Vagina (tissue), 2 donors: Measurements from ENCODE around the gene STX16. TPM values are rescaled to one million over a fixed set of nuclear protein-coding genes. Genes with fewer than 3 reads are reported as not detected.
A peak's percentile ranks its signal among the peaks of the same experiment; 100 is the strongest.

Source experiments
- DNase-seq, 2 donors: peaks; one replicate each; pipeline ENCODE4 v3.0.0-alpha.2; 2017; ENCODE audit errors: extremely low spot score in 2 of 2
- H3K27ac ChIP-seq: fragments of 200-600 bp; sonication (generic); one replicate; pipeline ENCODE4 v1.5.1; 2019
- H3K27me3 ChIP-seq: fragments of 200-600 bp; sonication (generic); one replicate; pipeline ENCODE4 v1.5.1; 2019
- H3K36me3 ChIP-seq, 2 donors: fragments of 200-600 bp; sonication (generic); one replicate each; pipeline ENCODE4 v1.5.1; 2017 to 2019
- H3K4me1 ChIP-seq: fragments of 200-600 bp; sonication (generic); one replicate; pipeline ENCODE4 v1.5.1; 2019
- H3K4me3 ChIP-seq, 2 donors: fragments of 200-600 bp; sonication (generic); 1 replicate in 1 of 2; 2 replicates in 1 of 2; pipeline ENCODE4 v1.5.1; 2016 to 2019
- H3K9me3 ChIP-seq: fragments of 200-600 bp; sonication (generic); one replicate; pipeline ENCODE4 v1.5.1; 2019
- CTCF ChIP-seq, 3 experiments: fragments of 450-650 bp in 2 of 3; fragments of 200-600 bp in 1 of 3; sonication (generic) in 1 of 3; IDR thresholded peaks; one replicate each; pipeline ENCODE4 v1.5.1; 2017 to 2019; ENCODE audit warnings: antibody characterized with exemption in 3 of 3, mild to moderate bottlenecking in 2 of 3, moderate library complexity in 2 of 3
- POLR2A ChIP-seq, 2 donors: fragments of 450-650 bp; IDR thresholded peaks; one replicate each; pipeline ENCODE4 v1.6.1; 2017; ENCODE audit warnings: antibody characterized with exemption in 2 of 2, mild to moderate bottlenecking in 2 of 2, moderate library complexity in 2 of 2
- POLR2AphosphoS5 ChIP-seq, 2 donors: sonication (generic); formaldehyde crosslinking; IDR thresholded peaks; one replicate each; pipeline ENCODE4 v1.9.0; 2017; ENCODE audit warnings: antibody characterized with exemption in 2 of 2, mild to moderate bottlenecking in 2 of 2, low read depth in 1 of 2; ENCODE audit not compliant: insufficient read depth in 1 of 2
- intact Hi-C: fragments of 100-400 bp; cut with DNase I; formaldehyde crosslinking; loops from one replicate; pipeline ENCODE4 v1.15.1; 2023
- total RNA-seq: library from RNA; depleted of rRNA; stranded (reverse); fragments of >200 nt; gene quantifications from one replicate; pipeline ENCODE4 v1.2.3, GENCODE V29; 2016

STX16 gene
- total RNA-seq, 1 donor from 2014 or later = 49.4 TPM

DNA sequence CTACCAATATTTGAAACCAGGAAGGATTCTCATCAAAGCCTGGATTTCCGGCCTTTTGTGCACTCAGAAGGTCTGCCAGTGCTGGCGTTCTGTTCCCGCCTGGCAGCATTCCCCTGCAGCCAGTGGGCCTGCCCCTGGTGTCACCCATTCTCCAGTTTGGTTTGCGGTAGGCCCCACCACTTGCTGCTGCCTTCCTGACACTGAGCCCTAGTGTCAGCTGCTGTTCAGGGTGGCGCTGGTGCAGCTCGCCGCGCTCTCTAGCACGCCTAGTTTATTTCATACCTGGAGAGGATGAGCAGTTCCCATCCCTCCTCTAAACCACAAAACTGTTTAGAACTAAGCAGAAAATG lies 51.1 kb downstream of the STX16 start:
- H3K4me1 ChIP-seq = no peaks in the 10 kb centered on the region
- TF ChIP-seq POLR2AphosphoS5 (IDR thresholded peaks at IDR 0.05; ENCODE audit: insufficient read depth in 1 of 2, low read depth in 1 of 2) (no peak), CTCF (IDR thresholded peaks at IDR 0.05) (no peak), POLR2A (IDR thresholded peaks at IDR 0.05) (no peak)
- no peak overlapping the region for H3K27ac ChIP-seq
- no peaks in the 10 kb centered on the region for H3K9me3 ChIP-seq
- intact Hi-C loops = no loop called here
- H3K4me3 ChIP-seq = no peak overlapping the region
- H3K36me3 ChIP-seq = peaks cover 0 to 52% of the 10 kb centered on the region in 2 donors
- no peaks in the 10 kb centered on the region for H3K27me3 ChIP-seq
- no peak for DNase-seq

DNA sequence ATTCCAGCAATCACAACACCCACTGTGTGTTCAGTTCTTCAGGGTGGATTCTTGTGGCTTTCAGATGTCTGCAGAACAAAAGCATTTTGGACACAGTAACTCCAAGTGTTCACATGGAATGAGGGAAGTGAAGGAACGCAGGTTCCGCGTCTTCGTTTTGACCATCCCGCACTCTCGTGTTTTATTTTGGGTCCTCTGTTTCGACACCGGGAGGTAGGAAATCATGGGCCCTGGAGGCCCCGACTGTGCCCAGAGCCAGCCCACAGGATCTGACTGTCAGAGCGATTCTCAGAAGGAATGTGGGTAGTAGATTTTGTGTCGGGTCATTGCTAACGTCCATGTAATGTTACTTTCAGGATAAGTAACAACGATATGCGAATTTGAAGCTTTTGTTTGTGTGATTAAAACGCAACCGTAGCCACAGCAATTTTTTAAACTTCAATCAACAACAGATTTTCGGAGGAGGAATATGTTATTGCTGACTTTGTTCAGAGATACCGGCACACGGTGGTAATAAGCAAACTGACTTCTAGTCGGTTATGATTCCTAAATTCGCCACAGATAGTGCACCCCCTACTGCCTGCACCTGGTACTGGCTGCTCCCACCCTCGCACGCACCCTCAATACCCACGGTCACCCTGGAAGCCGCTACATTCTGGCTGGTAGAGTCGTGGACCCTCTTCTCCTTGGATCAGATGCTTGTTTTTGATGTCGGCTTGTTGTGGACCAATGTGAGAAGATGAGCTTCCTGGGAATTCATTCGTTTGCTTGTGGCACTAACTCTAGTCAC lies 52.0 kb downstream of the STX16 start:
- H3K36me3 ChIP-seq = peaks cover 0 to 48% of the 10 kb centered on the region in 2 donors
- TF ChIP-seq CTCF (IDR thresholded peaks at IDR 0.05) (no peak), POLR2AphosphoS5 (IDR thresholded peaks at IDR 0.05; ENCODE audit: insufficient read depth in 1 of 2, low read depth in 1 of 2) (no peak), POLR2A (IDR thresholded peaks at IDR 0.05) (no peak)
- H3K27ac ChIP-seq = no peak overlapping the region
- intact Hi-C loops = no loop called here
- no peaks in the 10 kb centered on the region for H3K27me3 ChIP-seq
- DNase-seq = no peak
- H3K9me3 ChIP-seq = no peaks in the 10 kb centered on the region
- no peaks in the 10 kb centered on the region for H3K4me1 ChIP-seq
- no peak overlapping the region for H3K4me3 ChIP-seq

GRCh38 chr20:58703765-58704371 lies 52.8 kb downstream of the STX16 start:
- Histone ChIP-seq H3K27ac (no peak overlapping the region), H3K9me3 (no peaks in the 10 kb centered on the region), H3K4me3 (no peak overlapping the region), H3K27me3 (no peaks in the 10 kb centered on the region), H3K4me1 (no peaks in the 10 kb centered on the region), H3K36me3 (peaks cover 0 to 48% of the 10 kb centered on the region in 2 donors)
- DNase-seq = peak in 1 of 2 donors; percentile 56
- no peak for TF ChIP-seq POLR2A (IDR thresholded peaks at IDR 0.05)
- TF ChIP-seq CTCF (IDR thresholded peaks at IDR 0.05) = no peak
- TF ChIP-seq POLR2AphosphoS5 (IDR thresholded peaks at IDR 0.05; ENCODE audit: insufficient read depth in 1 of 2, low read depth in 1 of 2) = no peak
- intact Hi-C loops = no loop called here

DNA sequence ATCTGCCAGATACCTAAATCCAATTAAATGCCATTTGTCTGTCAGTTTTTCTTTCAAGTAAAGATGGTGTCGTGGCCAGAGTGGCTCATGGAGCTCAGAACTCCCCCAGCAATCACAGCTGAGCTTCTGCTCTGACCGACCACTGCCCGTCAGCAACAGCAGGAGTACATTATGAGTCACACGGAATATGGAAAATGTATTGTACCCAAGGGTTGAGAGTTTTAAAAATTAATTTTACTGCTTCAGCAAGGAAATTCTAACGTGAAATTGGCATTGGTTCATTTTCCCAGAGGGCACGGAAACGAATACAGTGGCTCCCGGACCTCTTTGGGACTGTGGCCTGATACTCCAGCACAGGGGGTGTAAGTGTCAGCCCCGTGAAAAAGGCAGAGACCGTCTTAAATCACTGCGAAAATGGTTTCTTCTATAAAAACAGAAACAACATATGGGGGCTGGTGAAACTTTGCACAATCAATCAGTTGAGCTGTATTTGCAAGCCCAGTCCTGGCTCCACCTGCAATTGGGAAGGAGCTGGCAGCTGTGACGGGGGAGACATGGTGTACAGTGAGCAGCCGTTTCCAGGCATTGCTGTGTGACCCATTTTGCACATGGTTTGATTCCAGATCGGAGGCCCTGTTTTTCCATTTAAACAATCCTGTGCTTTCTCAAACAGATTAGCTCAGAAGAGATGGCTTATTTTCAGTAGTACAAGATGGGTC lies 54.3 kb downstream of the STX16 start:
- Histone ChIP-seq H3K9me3 (no peaks in the 10 kb centered on the region), H3K27ac (no peak overlapping the region), H3K4me3 (no peak overlapping the region), H3K4me1 (no peaks in the 10 kb centered on the region), H3K36me3 (peaks cover 0 to 35% of the 10 kb centered on the region in 2 donors), H3K27me3 (no peaks in the 10 kb centered on the region)
- intact Hi-C loops = no loop called here
- DNase-seq = peak in 1 of 2 donors; percentile 58
- TF ChIP-seq POLR2AphosphoS5 (IDR thresholded peaks at IDR 0.05; ENCODE audit: insufficient read depth in 1 of 2, low read depth in 1 of 2) = no peak
- no peak for TF ChIP-seq POLR2A (IDR thresholded peaks at IDR 0.05)
- no peak for TF ChIP-seq CTCF (IDR thresholded peaks at IDR 0.05)
